SU-DHL-6 (cell line): ENCODE data around the gene GPR143.

Experiments used
- H2AFZ ChIP-seq: fragments of 200-600 bp; sonication (generic); 2 replicates; pipeline ENCODE4 v1.6.1; 2014; ENCODE audit warnings: low read depth, mild to moderate bottlenecking, moderate library complexity, mixed read lengths, antibody characterized with exemption, low read length; ENCODE audit not compliant: severe bottlenecking
- H3F3A ChIP-seq: fragments of 200-600 bp; shearing (Covaris generic); 2 replicates; pipeline ENCODE4 v1.6.0; 2016; ENCODE audit warnings: antibody characterized with exemption, mild to moderate bottlenecking; ENCODE audit not compliant: insufficient read depth
- H3K27ac ChIP-seq: fragments of 200-600 bp; sonication (generic); 2 replicates; pipeline ENCODE4 v1.5.1; 2016; ENCODE audit warnings: low read depth, mild to moderate bottlenecking, low read length, moderate library complexity, mixed read lengths
- H3K27me3 ChIP-seq: fragments of 200-600 bp; sonication (generic), shearing (Covaris generic); 2 replicates; pipeline ENCODE4 v1.6.0; 2014; ENCODE audit warnings: mild to moderate bottlenecking, low read length
- H3K36me3 ChIP-seq: fragments of 200-600 bp; sonication (generic); 2 replicates; pipeline ENCODE4 v1.6.1; 2014; ENCODE audit warnings: mild to moderate bottlenecking, low read length, mixed read lengths
- H3K4me2 ChIP-seq: fragments of 300-600, 200-600 bp; shearing (Covaris generic), sonication (generic); 2 replicates; pipeline ENCODE4 v1.6.0; 2014; ENCODE audit warnings: low read length, low read depth, mild to moderate bottlenecking; ENCODE audit not compliant: poor library complexity, severe bottlenecking
- H3K4me3 ChIP-seq: fragments of 200-600 bp; sonication (generic); 2 replicates; pipeline ENCODE4 v1.5.1; 2014; ENCODE audit warnings: antibody characterized with exemption, low read length, mild to moderate bottlenecking, mixed read lengths; ENCODE audit not compliant: insufficient read depth, poor library complexity, severe bottlenecking
- H3K79me2 ChIP-seq: fragments of 200-600 bp; sonication (generic); 2 replicates; pipeline ENCODE4 v1.6.1; 2014; ENCODE audit warnings: mild to moderate bottlenecking, low read length, moderate library complexity; ENCODE audit not compliant: insufficient read depth
- H3K9ac ChIP-seq: fragments of 200-600 bp; sonication (generic); 2 replicates; pipeline ENCODE4 v1.7.0; 2014; ENCODE audit warnings: mild to moderate bottlenecking, low read length
- H3K9me2 ChIP-seq: fragments of 200-600 bp; sonication (generic); replicated peaks from 2 replicates; pipeline ENCODE4 v1.6.1; 2014; ENCODE audit warnings: low read length; ENCODE audit not compliant: insufficient read depth
- H3K9me3 ChIP-seq: fragments of 200-600 bp; sonication (generic); 2 replicates; pipeline ENCODE4 v1.6.1; 2014; ENCODE audit warnings: low read length, mixed read lengths; ENCODE audit not compliant: insufficient read depth
- H4K20me1 ChIP-seq: fragments of 200-600 bp; sonication (generic); 2 replicates; pipeline ENCODE4 v1.6.1; 2014; ENCODE audit warnings: low read depth, mild to moderate bottlenecking, antibody characterized with exemption, low read length, moderate library complexity, mixed read lengths
- CTCF ChIP-seq: fragments of 200-600 bp; sonication (generic); IDR thresholded peaks from one replicate; pipeline ENCODE4 v1.5.1; 2017; ENCODE audit warnings: antibody characterized with exemption, mild to moderate bottlenecking, low read length, moderate library complexity; ENCODE audit not compliant: insufficient read depth, poor library complexity, severe bottlenecking
- EZH2phosphoT487 ChIP-seq: fragments of 200-600 bp; sonication (generic), shearing (Covaris generic); conservative IDR thresholded peaks from 2 replicates; pipeline ENCODE4 v1.6.1; 2018; ENCODE audit warnings: mild to moderate bottlenecking, antibody characterized with exemption, low read length, moderate library complexity, mixed read lengths

GPR143 gene

GRCh38 chrX:9784332-9784731 is 18.7 kb upstream of the GPR143 start:
- Histone ChIP-seq H3F3A (no peaks in the 10 kb centered on the region), H3K4me3 (no peak overlapping the region), H4K20me1 (no peaks in the 10 kb centered on the region), H3K9me2 (no peaks in the 10 kb centered on the region), H3K27ac (no peak overlapping the region), H3K79me2 (no peaks in the 10 kb centered on the region), H3K27me3 (no peaks in the 10 kb centered on the region), H3K9ac (no peak overlapping the region), H3K4me2 (no peak overlapping the region), H3K9me3 (no peaks in the 10 kb centered on the region), H2AFZ (no peak overlapping the region), H3K36me3 (no peaks in the 10 kb centered on the region)
- TF ChIP-seq CTCF (no peak), EZH2phosphoT487 (no peak)

DNA sequence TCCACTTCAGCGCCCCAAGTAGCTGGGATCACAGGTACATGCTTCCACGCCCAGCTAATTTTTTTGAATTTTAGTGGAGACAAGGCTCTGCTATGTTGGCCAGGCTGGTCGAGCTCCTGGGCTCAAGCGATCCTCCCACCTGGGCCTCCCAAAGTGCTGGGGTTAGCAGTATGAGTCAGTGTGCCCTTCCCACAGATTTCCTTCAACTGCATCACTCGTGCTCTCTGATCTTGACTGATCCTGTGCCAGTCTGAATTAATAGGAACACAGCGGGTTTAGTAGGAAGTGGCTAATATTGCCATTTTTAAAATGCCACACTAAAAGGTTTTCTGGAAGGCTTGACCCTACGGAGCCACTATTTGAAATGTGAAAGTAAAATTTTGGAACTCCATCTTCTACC is 16.3 kb upstream of the GPR143 start:
- H3K79me2 ChIP-seq: no peaks in the 10 kb centered on the region
- H3K9me2 ChIP-seq: no peaks in the 10 kb centered on the region
- no peak overlapping the region for H3K4me2 ChIP-seq
- H3K9ac ChIP-seq: no peak overlapping the region
- no peak overlapping the region for H3K27ac ChIP-seq
- no peak overlapping the region for H3K4me3 ChIP-seq
- H3F3A ChIP-seq: no peaks in the 10 kb centered on the region
- H2AFZ ChIP-seq: no peak overlapping the region
- no peaks in the 10 kb centered on the region for H3K9me3 ChIP-seq
- H3K27me3 ChIP-seq: no peaks in the 10 kb centered on the region
- H3K36me3 ChIP-seq: no peaks in the 10 kb centered on the region
- TF ChIP-seq EZH2phosphoT487 (no peak), CTCF (no peak)
- no peaks in the 10 kb centered on the region for H4K20me1 ChIP-seq

- H3K9ac ChIP-seq: no peak overlapping the region
- TF ChIP-seq CTCF (no peak), EZH2phosphoT487 (no peak)
- H3K9me2 ChIP-seq: no peaks in the 10 kb centered on the region
- H3K36me3 ChIP-seq: no peaks in the 10 kb centered on the region
- H3F3A ChIP-seq: no peaks in the 10 kb centered on the region
- H3K27ac ChIP-seq: no peak overlapping the region
- H3K9me3 ChIP-seq: no peaks in the 10 kb centered on the region
- H4K20me1 ChIP-seq: no peaks in the 10 kb centered on the region
- no peaks in the 10 kb centered on the region for H3K27me3 ChIP-seq
- H3K79me2 ChIP-seq: no peaks in the 10 kb centered on the region
- H3K4me2 ChIP-seq: no peak overlapping the region
- no peak overlapping the region for H2AFZ ChIP-seq
- no peak overlapping the region for H3K4me3 ChIP-seq
Measured at GRCh38 chrX:9775930-9776329, 10.3 kb upstream of the GPR143 start.

DNA sequence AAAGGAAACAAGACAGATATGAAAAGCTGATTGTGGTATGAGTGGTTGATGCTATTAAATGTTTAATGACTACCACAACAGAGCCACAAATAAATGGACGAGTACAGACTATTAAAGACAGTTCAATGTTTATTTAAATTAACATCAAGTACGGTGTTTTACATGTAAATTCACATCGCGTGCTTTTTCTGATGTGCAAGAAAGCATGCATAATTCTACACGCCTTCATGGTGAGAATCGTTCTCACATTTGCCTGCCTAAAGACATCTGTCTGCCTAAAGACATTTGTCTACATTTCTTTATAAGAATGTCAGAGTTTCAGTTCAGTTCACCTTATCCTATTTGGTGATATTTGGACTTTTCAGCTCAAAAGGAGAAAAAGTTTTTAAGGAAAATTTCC is 7.3 kb upstream of the GPR143 start:
- Histone ChIP-seq H3F3A (no peaks in the 10 kb centered on the region), H2AFZ (no peak overlapping the region), H3K9me3 (no peaks in the 10 kb centered on the region), H3K36me3 (no peaks in the 10 kb centered on the region), H3K4me3 (no peak overlapping the region), H3K27ac (no peak overlapping the region), H4K20me1 (no peaks in the 10 kb centered on the region), H3K4me2 (no peak overlapping the region), H3K9ac (no peak overlapping the region), H3K79me2 (no peaks in the 10 kb centered on the region), H3K9me2 (no peaks in the 10 kb centered on the region), H3K27me3 (no peaks in the 10 kb centered on the region)
- TF ChIP-seq EZH2phosphoT487: no peak
- no peak for TF ChIP-seq CTCF
